Endothelial cell (in vitro differentiated cells): ENCODE results near the gene CBLC. TPM values are rescaled to one million over a fixed set of nuclear protein-coding genes. Genes with fewer than 3 reads are reported as not detected.

Experiments
- DNase-seq: peaks from one replicate; pipeline ENCODE4 v3.0.0; 2021; ENCODE audit warnings: low spot score
- H3K27ac Mint-ChIP-seq: one replicate; pipeline ENCODE4 v1.8.0; 2021; ENCODE audit warnings: mixed read lengths, inconsistent platforms; ENCODE audit not compliant: unreplicated experiment
- H3K27me3 Mint-ChIP-seq: one replicate; pipeline ENCODE4 v1.8.0; 2021; ENCODE audit warnings: mild to moderate bottlenecking, moderate library complexity, mixed read lengths, inconsistent platforms; ENCODE audit not compliant: unreplicated experiment
- H3K36me3 Mint-ChIP-seq: one replicate; pipeline ENCODE4 v1.8.0; 2021; ENCODE audit warnings: mild to moderate bottlenecking, low read depth, mixed read lengths, inconsistent platforms; ENCODE audit not compliant: unreplicated experiment
- H3K4me1 Mint-ChIP-seq: one replicate; pipeline ENCODE4 v1.8.0; 2021; ENCODE audit warnings: mild to moderate bottlenecking, mixed read lengths, inconsistent platforms; ENCODE audit not compliant: unreplicated experiment
- H3K4me3 Mint-ChIP-seq: one replicate; pipeline ENCODE4 v1.8.0; 2021; ENCODE audit warnings: mild to moderate bottlenecking, mixed read lengths, inconsistent platforms; ENCODE audit not compliant: unreplicated experiment
- H3K9me3 Mint-ChIP-seq: one replicate; pipeline ENCODE4 v1.8.0; 2021; ENCODE audit warnings: mixed read lengths, inconsistent platforms; ENCODE audit not compliant: unreplicated experiment
- total RNA-seq: library from RNA; stranded (reverse); fragmentation: NEBNext Ultra II Directional; extraction: Animal tissue kit (Norgen Biotek cat#: 25700); gene quantifications from one replicate; pipeline ENCODE4 v1.2.1, GENCODE V29; 2021; ENCODE audit not compliant: unreplicated experiment
- TF ChIP-seq, protein P1 (sequence below): fragments of 200-600 bp; sonication (generic); IDR thresholded peaks from one replicate; pipeline ENCODE4 v1.5.0; 2021; ENCODE audit warnings: antibody characterized with exemption; ENCODE audit not compliant: unreplicated experiment

The CBLC gene
- total RNA-seq, 1 donor from 2014 or later = 0.85 TPM

- DNase-seq = no peak
- Mint-ChIP-seq H3K4me1 (peaks cover 5% of the 10 kb centered on the region), H3K9me3 (no peaks in the 10 kb centered on the region), H3K27me3 (no peaks in the 10 kb centered on the region), H3K4me3 (no peak overlapping the region), H3K36me3 (no peaks in the 10 kb centered on the region), H3K27ac (no peak overlapping the region)
- TF ChIP-seq, protein P1, sequence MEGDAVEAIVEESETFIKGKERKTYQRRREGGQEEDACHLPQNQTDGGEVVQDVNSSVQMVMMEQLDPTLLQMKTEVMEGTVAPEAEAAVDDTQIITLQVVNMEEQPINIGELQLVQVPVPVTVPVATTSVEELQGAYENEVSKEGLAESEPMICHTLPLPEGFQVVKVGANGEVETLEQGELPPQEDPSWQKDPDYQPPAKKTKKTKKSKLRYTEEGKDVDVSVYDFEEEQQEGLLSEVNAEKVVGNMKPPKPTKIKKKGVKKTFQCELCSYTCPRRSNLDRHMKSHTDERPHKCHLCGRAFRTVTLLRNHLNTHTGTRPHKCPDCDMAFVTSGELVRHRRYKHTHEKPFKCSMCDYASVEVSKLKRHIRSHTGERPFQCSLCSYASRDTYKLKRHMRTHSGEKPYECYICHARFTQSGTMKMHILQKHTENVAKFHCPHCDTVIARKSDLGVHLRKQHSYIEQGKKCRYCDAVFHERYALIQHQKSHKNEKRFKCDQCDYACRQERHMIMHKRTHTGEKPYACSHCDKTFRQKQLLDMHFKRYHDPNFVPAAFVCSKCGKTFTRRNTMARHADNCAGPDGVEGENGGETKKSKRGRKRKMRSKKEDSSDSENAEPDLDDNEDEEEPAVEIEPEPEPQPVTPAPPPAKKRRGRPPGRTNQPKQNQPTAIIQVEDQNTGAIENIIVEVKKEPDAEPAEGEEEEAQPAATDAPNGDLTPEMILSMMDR = no peak
These were observed 38.8 kb upstream of the CBLC start for GRCh38 chr19:44738603-44739558.

GRCh38 chr19:44740351-44740824 is 37.3 kb upstream of the CBLC start:
- no peak for DNase-seq
- H3K27ac Mint-ChIP-seq = no peak overlapping the region
- H3K9me3 Mint-ChIP-seq = no peaks in the 10 kb centered on the region
- H3K4me3 Mint-ChIP-seq = no peak overlapping the region
- no peaks in the 10 kb centered on the region for H3K36me3 Mint-ChIP-seq
- H3K27me3 Mint-ChIP-seq = peaks cover 5% of the 10 kb centered on the region
- H3K4me1 Mint-ChIP-seq = peaks cover 5% of the 10 kb centered on the region
- TF ChIP-seq, protein P1 = no peak

DNA sequence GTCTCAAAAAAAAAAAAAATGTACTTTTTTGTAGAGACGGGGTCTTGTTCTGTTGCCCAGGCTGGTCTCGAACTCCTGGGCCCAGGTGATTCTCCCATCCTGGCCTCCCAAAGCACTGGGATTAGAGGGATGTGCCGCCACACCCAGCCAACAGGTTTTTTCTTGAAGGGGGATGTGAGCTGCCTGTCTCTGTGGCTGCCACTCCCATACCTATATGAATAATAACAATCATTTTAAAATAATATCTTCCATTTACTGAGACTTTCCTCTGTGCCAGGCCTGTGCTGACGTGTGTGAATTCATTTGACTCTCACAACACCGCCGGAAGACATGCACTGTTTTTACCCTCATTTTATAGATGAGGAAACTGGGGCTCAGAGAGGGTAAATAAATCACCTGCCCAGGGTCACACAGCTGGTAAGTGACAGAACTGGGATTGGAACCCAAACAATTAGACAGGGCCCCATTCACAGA is 36.4 kb upstream of the CBLC start:
- DNase-seq = no peak
- Mint-ChIP-seq H3K36me3 (no peaks in the 10 kb centered on the region), H3K27ac (no peak overlapping the region), H3K4me3 (no peak overlapping the region), H3K27me3 (peaks cover 11% of the 10 kb centered on the region), H3K9me3 (no peaks in the 10 kb centered on the region), H3K4me1 (peaks cover 5% of the 10 kb centered on the region)
- TF ChIP-seq, protein P1 = no peak

DNA sequence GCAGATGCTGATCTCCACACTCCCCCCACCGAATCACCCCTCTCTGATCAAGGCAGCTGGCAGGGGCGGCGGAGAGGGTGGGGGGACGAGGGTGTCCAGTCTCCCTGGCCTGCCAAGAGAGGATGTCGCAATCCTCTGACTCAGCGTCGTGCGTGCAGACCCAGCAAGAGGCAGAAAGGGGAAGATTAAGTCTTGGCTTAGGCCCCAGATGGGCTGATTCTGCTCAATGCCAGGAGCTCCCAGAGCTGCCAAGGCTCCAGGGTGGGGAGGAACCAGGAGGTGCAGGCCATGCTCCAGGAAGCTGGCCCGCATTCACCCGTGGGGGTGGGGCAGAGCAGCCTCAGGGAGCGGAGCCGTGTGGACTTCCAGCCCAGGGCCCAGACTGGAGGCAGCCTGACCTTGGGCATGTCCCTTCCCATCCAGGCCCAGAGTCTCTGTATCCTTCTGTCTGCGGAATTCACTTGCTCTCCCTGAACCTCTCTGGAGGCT is 35.8 kb upstream of the CBLC start:
- TF ChIP-seq, protein P1 = no peak
- Mint-ChIP-seq H3K36me3 (no peaks in the 10 kb centered on the region), H3K4me1 (peaks cover 5% of the 10 kb centered on the region), H3K27me3 (peaks cover 14% of the 10 kb centered on the region), H3K4me3 (no peak overlapping the region), H3K27ac (no peak overlapping the region), H3K9me3 (no peaks in the 10 kb centered on the region)
- no peak for DNase-seq
